ENCODE results near the gene ZNF474.

ZNF474 gene

DNA sequence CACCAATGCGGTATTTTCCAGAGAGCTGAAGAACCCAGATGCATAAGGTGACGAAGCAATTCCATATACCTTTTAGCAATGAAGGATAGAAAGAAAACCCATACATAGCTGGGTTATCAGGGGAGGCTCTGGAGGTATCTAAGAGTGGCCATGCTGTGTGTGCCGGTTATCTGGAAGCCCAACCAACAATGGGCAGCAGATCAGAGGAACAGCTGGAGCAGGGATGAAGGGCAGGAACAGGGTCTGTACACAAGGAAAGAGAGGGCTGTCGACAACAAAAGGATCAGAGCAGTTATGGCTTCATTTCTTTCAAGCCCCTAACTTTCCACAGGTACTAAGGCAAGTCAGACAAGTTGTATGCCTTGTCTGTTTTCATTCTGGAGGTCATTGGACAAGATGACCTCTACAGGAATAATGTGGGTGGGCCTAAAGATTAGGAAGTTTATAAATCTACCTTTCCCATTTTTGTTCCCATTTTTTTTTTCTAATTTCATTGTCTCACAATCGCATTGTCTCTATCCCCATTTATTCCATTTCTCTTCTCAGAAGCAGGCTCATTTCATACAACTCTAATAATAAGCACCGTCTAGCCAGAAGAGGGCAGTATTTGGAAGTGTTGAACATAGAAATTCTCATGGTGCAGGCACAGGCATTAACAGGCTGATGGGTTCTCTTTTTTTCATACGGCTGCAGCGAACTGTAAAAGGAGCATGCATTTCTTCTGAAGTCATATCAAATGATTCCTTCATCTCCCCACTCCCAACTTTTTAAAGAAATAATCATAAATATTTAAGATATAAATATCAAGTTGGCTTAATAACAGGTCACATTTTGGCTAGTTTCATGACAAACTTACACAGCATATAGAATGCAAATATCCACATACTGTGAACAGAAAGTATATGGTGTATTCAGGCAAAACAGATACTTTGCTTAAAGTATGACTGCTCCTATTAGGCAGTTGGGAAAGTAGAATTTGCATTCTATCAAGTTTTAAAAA is 63.5 kb downstream of the ZNF474 start:
- peak; percentile 60 for TF ChIP-seq CTCF (IDR thresholded peaks at IDR 0.05; ENCODE audit: low read depth, low read length)
- TF ChIP-seq EZH2phosphoT487 (IDR thresholded peaks at IDR 0.05; ENCODE audit: low read depth), result no peak
- H3K4me2 ChIP-seq (ENCODE audit: low read length), result peak overlapping the region; percentile 52
- no peak overlapping the region for H3K9ac ChIP-seq (ENCODE audit: low read length)
- H3K36me3 ChIP-seq (replicated peaks; ENCODE audit: low read depth, low read length), result no peaks in the 10 kb centered on the region
- H3K4me3 ChIP-seq (ENCODE audit: low read length), result peak overlapping the region; percentile 40
- H3K27me3 ChIP-seq (ENCODE audit: low read depth, low read length), result 0 out of 2 replicates have a peak, but pooled peaks cover 3% of the 10 kb centered on the region
- no peaks in the 10 kb centered on the region for H4K20me1 ChIP-seq (ENCODE audit: insufficient read depth, low read length)
- H3K79me2 ChIP-seq (ENCODE audit: low read length), result no peaks in the 10 kb centered on the region
- H3K4me1 ChIP-seq (ENCODE audit: low read length), result peaks cover 4% of the 10 kb centered on the region
- H3K9me3 ChIP-seq (ENCODE audit: insufficient read depth, low read length), result no peaks in the 10 kb centered on the region
- no peak overlapping the region for H2AFZ ChIP-seq (ENCODE audit: low read depth, low read length)
- no peak overlapping the region for H3K27ac ChIP-seq (ENCODE audit: low read length)

DNA sequence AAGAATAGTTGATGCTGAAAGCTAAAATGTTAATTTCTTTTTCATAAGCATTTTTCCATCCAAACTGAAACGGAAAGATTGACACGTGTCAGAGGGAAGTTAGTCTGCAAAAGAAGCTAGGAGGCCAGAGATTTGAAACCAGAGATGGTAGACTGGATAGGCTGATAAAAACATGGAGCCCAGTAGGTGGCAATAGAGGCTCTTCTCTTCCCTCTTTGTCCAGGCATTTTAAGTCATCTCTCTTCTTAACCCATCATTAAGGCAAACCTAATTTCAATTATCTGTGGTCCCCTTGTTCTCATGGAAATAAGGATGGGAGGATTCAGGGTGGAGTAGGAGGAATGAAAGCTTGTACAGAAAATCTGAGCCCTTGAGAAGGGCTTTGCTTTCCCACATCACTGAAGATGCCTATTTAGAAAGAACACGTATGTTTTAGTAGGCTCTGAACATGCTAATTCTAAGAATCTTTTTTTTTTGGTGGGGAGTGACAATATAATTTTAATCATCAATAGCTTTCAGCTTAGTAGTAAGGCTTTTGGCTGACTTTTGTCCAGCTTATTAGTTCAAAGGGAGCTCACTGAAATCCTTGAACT is 66.6 kb downstream of the ZNF474 start:
- Histone ChIP-seq H3K4me1 (ENCODE audit: low read length) (peaks cover 4% of the 10 kb centered on the region), H3K9me3 (ENCODE audit: insufficient read depth, low read length) (no peaks in the 10 kb centered on the region), H3K36me3 (replicated peaks; ENCODE audit: low read depth, low read length) (no peaks in the 10 kb centered on the region), H3K9ac (ENCODE audit: low read length) (no peak overlapping the region), H3K79me2 (ENCODE audit: low read length) (no peaks in the 10 kb centered on the region), H2AFZ (ENCODE audit: low read depth, low read length) (0 out of 2 replicates have a peak overlapping the region, but pooled peaks have one; percentile 41), H4K20me1 (ENCODE audit: insufficient read depth, low read length) (no peaks in the 10 kb centered on the region), H3K27me3 (ENCODE audit: low read depth, low read length) (0 out of 2 replicates have a peak, but pooled peaks cover 3% of the 10 kb centered on the region), H3K4me3 (ENCODE audit: low read length) (no peak overlapping the region), H3K27ac (ENCODE audit: low read length) (no peak overlapping the region), H3K4me2 (ENCODE audit: low read length) (peak overlapping the region; percentile 27; the same call in 1 of the 2 replicates)
- TF ChIP-seq EZH2phosphoT487 (IDR thresholded peaks at IDR 0.05; ENCODE audit: low read depth) (no peak), CTCF (IDR thresholded peaks at IDR 0.05; ENCODE audit: low read depth, low read length) (peak; percentile 62)

GRCh38 chr5:122199146-122199545 is 69.8 kb downstream of the ZNF474 start:
- no peaks in the 10 kb centered on the region for H4K20me1 ChIP-seq (ENCODE audit: insufficient read depth, low read length)
- H3K4me2 ChIP-seq (ENCODE audit: low read length), result no peak overlapping the region
- no peak overlapping the region for H3K9ac ChIP-seq (ENCODE audit: low read length)
- no peak overlapping the region for H3K4me3 ChIP-seq (ENCODE audit: low read length)
- H3K36me3 ChIP-seq (replicated peaks; ENCODE audit: low read depth, low read length), result no peaks in the 10 kb centered on the region
- no peaks in the 10 kb centered on the region for H3K79me2 ChIP-seq (ENCODE audit: low read length)
- no peaks in the 10 kb centered on the region for H3K9me3 ChIP-seq (ENCODE audit: insufficient read depth, low read length)
- H2AFZ ChIP-seq (ENCODE audit: low read depth, low read length), result no peak overlapping the region
- H3K27ac ChIP-seq (ENCODE audit: low read length), result no peak overlapping the region
- H3K27me3 ChIP-seq (ENCODE audit: low read depth, low read length), result 0 out of 2 replicates have a peak, but pooled peaks cover under 1% of the 10 kb centered on the region
- TF ChIP-seq EZH2phosphoT487 (IDR thresholded peaks at IDR 0.05; ENCODE audit: low read depth), result no peak
- H3K4me1 ChIP-seq (ENCODE audit: low read length), result no peaks in the 10 kb centered on the region

DNA sequence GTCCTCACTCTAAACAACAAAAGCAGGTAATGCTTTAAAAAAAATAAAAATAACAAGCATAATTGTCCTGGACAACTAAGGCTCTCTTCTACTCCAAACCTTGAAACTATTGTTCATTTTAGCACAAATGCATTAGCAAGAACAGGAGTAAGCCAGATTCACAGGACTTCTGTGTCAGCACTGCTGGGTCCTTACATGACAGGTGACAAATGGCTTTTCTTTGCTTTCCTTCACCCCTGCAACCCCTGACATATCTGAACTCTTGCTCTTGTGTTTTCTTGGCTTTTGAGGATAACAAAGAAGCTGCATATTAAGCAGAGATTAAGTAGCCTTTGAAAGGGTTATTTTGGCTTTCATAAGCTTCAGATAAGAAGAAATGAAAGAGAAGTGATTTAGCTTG is 71.1 kb downstream of the ZNF474 start:
- H3K4me1 ChIP-seq (ENCODE audit: low read length), result no peaks in the 10 kb centered on the region
- H3K4me3 ChIP-seq (ENCODE audit: low read length), result no peak overlapping the region
- H4K20me1 ChIP-seq (ENCODE audit: insufficient read depth, low read length), result no peaks in the 10 kb centered on the region
- H3K4me2 ChIP-seq (ENCODE audit: low read length), result no peak overlapping the region
- no peaks in the 10 kb centered on the region for H3K36me3 ChIP-seq (replicated peaks; ENCODE audit: low read depth, low read length)
- H3K27me3 ChIP-seq (ENCODE audit: low read depth, low read length), result no peaks in the 10 kb centered on the region
- H3K9ac ChIP-seq (ENCODE audit: low read length), result no peak overlapping the region
- H3K79me2 ChIP-seq (ENCODE audit: low read length), result no peaks in the 10 kb centered on the region
- no peaks in the 10 kb centered on the region for H3K9me3 ChIP-seq (ENCODE audit: insufficient read depth, low read length)
- no peak overlapping the region for H3K27ac ChIP-seq (ENCODE audit: low read length)
- no peak overlapping the region for H2AFZ ChIP-seq (ENCODE audit: low read depth, low read length)
- TF ChIP-seq CTCF (IDR thresholded peaks at IDR 0.05; ENCODE audit: low read depth, low read length), result no peak
- no peak for TF ChIP-seq EZH2phosphoT487 (IDR thresholded peaks at IDR 0.05; ENCODE audit: low read depth)

All from OCI-LY3 (cell line).